Measurements from ENCODE around the gene ZP1.

Gene ZP1

GRCh38 chr11:60919320-60919719 is 52.0 kb downstream of the ZP1 start:
- Histone ChIP-seq H3K4me1 (peaks cover 0 to 52% (median 27%) of the 10 kb centered on the region in 4 donors), H3K9me3 (no peaks in the 10 kb centered on the region), H3K4me3 (no peak overlapping the region), H3K27me3 (peaks cover 0 to 22% of the 10 kb centered on the region in 2 donors), H3K36me3 (peaks cover 35 to 40% (median 38%) of the 10 kb centered on the region in 3 donors), H3K27ac (no peak overlapping the region)
- DNase-seq: no peak
- TF ChIP-seq, protein P1, sequence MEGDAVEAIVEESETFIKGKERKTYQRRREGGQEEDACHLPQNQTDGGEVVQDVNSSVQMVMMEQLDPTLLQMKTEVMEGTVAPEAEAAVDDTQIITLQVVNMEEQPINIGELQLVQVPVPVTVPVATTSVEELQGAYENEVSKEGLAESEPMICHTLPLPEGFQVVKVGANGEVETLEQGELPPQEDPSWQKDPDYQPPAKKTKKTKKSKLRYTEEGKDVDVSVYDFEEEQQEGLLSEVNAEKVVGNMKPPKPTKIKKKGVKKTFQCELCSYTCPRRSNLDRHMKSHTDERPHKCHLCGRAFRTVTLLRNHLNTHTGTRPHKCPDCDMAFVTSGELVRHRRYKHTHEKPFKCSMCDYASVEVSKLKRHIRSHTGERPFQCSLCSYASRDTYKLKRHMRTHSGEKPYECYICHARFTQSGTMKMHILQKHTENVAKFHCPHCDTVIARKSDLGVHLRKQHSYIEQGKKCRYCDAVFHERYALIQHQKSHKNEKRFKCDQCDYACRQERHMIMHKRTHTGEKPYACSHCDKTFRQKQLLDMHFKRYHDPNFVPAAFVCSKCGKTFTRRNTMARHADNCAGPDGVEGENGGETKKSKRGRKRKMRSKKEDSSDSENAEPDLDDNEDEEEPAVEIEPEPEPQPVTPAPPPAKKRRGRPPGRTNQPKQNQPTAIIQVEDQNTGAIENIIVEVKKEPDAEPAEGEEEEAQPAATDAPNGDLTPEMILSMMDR (IDR thresholded peaks at IDR 0.05): no peak
- intact Hi-C loops (cut with DNase I; ENCODE audit: low total_unique reads): no loop called here

DNA sequence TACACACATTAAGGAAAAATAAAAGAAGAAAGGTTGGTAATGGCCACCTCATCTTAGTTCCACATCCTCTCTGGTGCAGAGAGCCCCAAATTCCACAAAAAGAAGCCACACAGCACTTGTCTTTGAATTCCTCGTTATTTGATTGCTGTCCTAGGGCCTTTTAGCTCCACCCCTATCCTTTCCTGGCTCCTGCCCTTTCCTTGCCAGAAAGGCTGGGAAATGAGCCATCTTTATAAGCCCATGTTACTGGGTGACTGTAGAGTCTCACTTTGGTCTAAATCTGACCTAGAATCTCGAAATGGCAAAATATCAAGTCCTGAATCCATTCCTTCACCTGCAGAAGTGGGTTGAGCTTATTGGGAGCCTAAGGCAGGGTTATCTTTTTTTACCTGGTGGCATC is 52.6 kb downstream of the ZP1 start:
- H3K36me3 ChIP-seq: peaks cover 35 to 40% (median 38%) of the 10 kb centered on the region in 3 donors
- no peaks in the 10 kb centered on the region for H3K9me3 ChIP-seq
- DNase-seq: no peak
- TF ChIP-seq, protein P1 (IDR thresholded peaks at IDR 0.05): no peak
- H3K27me3 ChIP-seq: peaks cover 0 to 29% of the 10 kb centered on the region in 2 donors
- peaks cover 0 to 56% (median 33%) of the 10 kb centered on the region in 4 donors for H3K4me1 ChIP-seq
- H3K27ac ChIP-seq: no peak overlapping the region
- intact Hi-C loops (cut with DNase I; ENCODE audit: low total_unique reads): loop anchor here (10.0 kb wide), 1 partner anchor 205 kb away; no protein-coding TSS in a partner anchor
- H3K4me3 ChIP-seq: no peak overlapping the region

DNA sequence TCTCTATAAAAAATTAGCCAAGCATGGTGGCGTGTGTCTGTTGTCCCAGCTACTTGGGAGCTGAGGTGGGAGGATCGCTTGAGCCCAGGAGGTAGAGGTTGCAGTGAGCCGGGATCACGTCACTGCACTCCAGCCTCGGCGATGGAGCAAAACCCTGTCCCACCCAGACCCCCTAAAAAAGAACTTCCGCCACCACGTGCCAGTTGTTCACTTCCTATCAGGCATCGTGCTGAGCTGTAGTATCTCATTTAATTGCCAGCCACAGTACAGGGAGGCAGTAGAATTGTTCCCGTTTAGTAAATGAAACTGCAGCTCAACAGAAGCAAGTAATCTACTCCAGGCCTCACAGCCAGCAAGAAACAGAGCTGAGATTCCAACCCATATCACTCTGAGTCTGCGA is 53.9 kb downstream of the ZP1 start:
- Histone ChIP-seq H3K9me3 (no peaks in the 10 kb centered on the region), H3K4me1 (peaks cover 0 to 49% (median 29%) of the 10 kb centered on the region in 4 donors), H3K27me3 (peaks cover 0 to 31% of the 10 kb centered on the region in 2 donors), H3K27ac (no peak overlapping the region), H3K36me3 (peaks cover 35 to 40% (median 38%) of the 10 kb centered on the region in 3 donors), H3K4me3 (no peak overlapping the region)
- intact Hi-C loops (cut with DNase I; ENCODE audit: low total_unique reads): loop anchor here (10.0 kb wide), 1 partner anchor 204 kb away; no protein-coding TSS in a partner anchor
- no peak for DNase-seq
- TF ChIP-seq, protein P1 (IDR thresholded peaks at IDR 0.05): no peak

GRCh38 chr11:60921777-60922335 is 54.5 kb downstream of the ZP1 start:
- DNase-seq: no peak
- H3K36me3 ChIP-seq: peaks cover 35 to 40% (median 38%) of the 10 kb centered on the region in 3 donors
- H3K27me3 ChIP-seq: peaks cover 0 to 31% of the 10 kb centered on the region in 2 donors
- TF ChIP-seq, protein P1 (IDR thresholded peaks at IDR 0.05): no peak
- H3K4me3 ChIP-seq: no peak overlapping the region
- H3K9me3 ChIP-seq: no peaks in the 10 kb centered on the region
- peaks cover 0 to 43% (median 24%) of the 10 kb centered on the region in 4 donors for H3K4me1 ChIP-seq
- intact Hi-C loops (cut with DNase I; ENCODE audit: low total_unique reads): loop anchor here (10.0 kb wide), 1 partner anchor 203 kb away; no protein-coding TSS in a partner anchor
- H3K27ac ChIP-seq: no peak overlapping the region

DNA sequence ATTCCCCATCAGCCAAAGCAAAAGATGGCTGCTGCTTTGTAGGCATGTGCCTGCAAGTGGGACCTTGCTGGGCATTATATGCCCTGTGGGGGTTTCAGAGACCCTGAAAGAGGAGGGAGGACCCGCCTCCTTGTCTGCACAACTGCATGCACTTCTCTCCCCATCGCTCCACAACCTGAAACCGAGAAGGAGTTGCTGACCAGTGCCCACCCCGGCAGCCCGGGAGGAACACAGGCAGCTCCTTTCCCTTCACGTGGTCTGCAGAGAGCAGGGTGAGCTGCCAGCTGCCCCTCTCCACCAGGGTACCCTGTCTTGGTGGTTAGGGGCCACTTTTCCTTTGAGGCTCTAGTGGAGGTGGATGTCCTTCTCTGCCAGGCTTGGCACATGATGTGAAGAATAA is 55.6 kb downstream of the ZP1 start:
- TF ChIP-seq, protein P1 (IDR thresholded peaks at IDR 0.05): no peak
- Histone ChIP-seq H3K4me3 (no peak overlapping the region), H3K27ac (no peak overlapping the region), H3K9me3 (no peaks in the 10 kb centered on the region), H3K4me1 (peaks cover 0 to 37% (median 21%) of the 10 kb centered on the region in 4 donors), H3K27me3 (peaks cover 0 to 31% of the 10 kb centered on the region in 2 donors), H3K36me3 (peaks cover 35 to 40% (median 38%) of the 10 kb centered on the region in 3 donors)
- no peak for DNase-seq
- intact Hi-C loops (cut with DNase I; ENCODE audit: low total_unique reads): loop anchor here (10.0 kb wide), 1 partner anchor 202 kb away; no protein-coding TSS in a partner anchor

All from tibial artery (tissue), 4 donors.